Osteoblast (primary cell): ENCODE measurements around the gene HAUS2. TPM values are rescaled to one million over a fixed set of nuclear protein-coding genes. Genes with fewer than 3 reads are reported as not detected.

Source experiments
- DNase-seq: peaks from one replicate; pipeline ENCODE4 v3.0.0; 2011; ENCODE audit warnings: low spot score, mixed read lengths; ENCODE audit not compliant: insufficient read length; ENCODE audit errors: missing footprints
- H2AFZ ChIP-seq: 2 replicates; pipeline ENCODE4 v1.6.0; 2011; ENCODE audit warnings: mild to moderate bottlenecking, low read length
- H3K27ac ChIP-seq: 2 replicates; pipeline ENCODE4 v1.5.1; 2011; ENCODE audit warnings: mild to moderate bottlenecking, low read depth, low read length, moderate library complexity
- H3K27me3 ChIP-seq: 2 replicates; pipeline ENCODE4 v1.6.0; 2012; ENCODE audit warnings: mild to moderate bottlenecking, control low read depth, inconsistent platforms, low read length, moderate library complexity; ENCODE audit not compliant: insufficient read depth
- H3K36me3 ChIP-seq: 2 replicates; pipeline ENCODE4 v1.5.1; 2011; ENCODE audit warnings: mild to moderate bottlenecking, low read length, control low read depth, moderate library complexity; ENCODE audit not compliant: insufficient read depth
- H3K4me1 ChIP-seq: 2 replicates; pipeline ENCODE4 v1.5.1; 2011; ENCODE audit warnings: mild to moderate bottlenecking, low read length, control low read depth, moderate library complexity; ENCODE audit not compliant: insufficient read depth
- H3K4me2 ChIP-seq: 2 replicates; pipeline ENCODE4 v1.6.0; 2011; ENCODE audit warnings: mild to moderate bottlenecking, low read length; ENCODE audit not compliant: insufficient read depth
- H3K4me3 ChIP-seq: fragments of 200-600 bp; sonication (generic); 3 replicates; pipeline ENCODE4 v1.5.1; 2012; ENCODE audit warnings: mild to moderate bottlenecking, low read length, inconsistent platforms; ENCODE audit not compliant: insufficient read depth
- H3K79me2 ChIP-seq: 2 replicates; pipeline ENCODE4 v1.6.0; 2012; ENCODE audit warnings: mild to moderate bottlenecking, low read length, control low read depth, inconsistent platforms; ENCODE audit not compliant: insufficient read depth
- H3K9me3 ChIP-seq: 2 replicates; pipeline ENCODE4 v1.5.1; 2011; ENCODE audit warnings: low read depth, low read length, control low read depth
- H4K20me1 ChIP-seq: 2 replicates; pipeline ENCODE4 v1.6.0; 2012; ENCODE audit warnings: mild to moderate bottlenecking, low read length, control low read depth; ENCODE audit not compliant: insufficient read depth
- CTCF ChIP-seq: IDR thresholded peaks from 2 replicates; pipeline ENCODE4 v1.5.1; 2011; ENCODE audit warnings: mild to moderate bottlenecking, low read depth, low read length, moderate library complexity; ENCODE audit errors: extremely low read depth
- total RNA-seq: library from RNA; depleted of rRNA; stranded (reverse); fragments of >200 nt; gene quantifications from 2 replicates; pipeline ENCODE4 v1.2.3, GENCODE V29; 2012

The HAUS2 gene
- total RNA-seq, 1 donor, result 18.5 TPM

DNA sequence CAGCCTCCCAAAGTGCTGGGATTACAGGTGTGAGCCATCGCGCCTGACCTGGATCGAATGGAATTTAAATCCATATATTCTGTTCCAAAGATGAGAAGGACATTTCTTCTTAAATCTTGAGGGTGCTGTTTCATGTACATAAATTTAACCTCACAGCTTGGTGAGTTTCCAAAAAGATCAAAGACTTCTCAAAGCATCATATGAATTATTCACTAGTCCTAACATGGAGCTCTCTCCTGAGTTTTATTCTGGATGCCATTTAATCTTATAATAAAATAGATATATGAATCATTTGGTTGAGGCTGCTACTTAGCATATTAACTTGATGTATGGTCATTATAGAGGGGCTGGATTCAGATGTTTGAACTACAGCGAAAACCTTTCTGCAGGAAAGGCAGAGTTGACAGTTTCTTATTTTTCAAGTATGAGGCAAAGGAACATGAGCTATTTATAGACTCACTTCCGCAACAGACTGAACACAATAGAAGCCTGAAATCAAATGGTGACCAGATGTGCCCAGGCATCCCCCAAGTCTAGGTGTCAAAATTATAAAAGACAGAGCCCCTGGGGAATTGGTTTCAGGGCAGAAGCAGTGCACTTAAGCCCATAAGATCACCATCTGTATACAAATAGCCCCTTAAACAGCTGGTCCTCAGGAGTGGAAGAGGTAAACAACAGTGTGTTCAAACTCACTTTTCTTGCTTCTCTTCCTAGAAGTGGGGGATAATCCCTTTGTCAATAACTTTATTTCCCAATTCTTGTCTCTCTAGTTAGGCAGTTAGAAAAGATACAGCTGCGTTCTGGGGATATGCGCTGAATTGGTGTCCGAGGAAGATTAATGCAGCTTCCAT, 56.5 kb downstream of the HAUS2 start:
- no peaks in the 10 kb centered on the region for H3K4me1 ChIP-seq
- H3K4me3 ChIP-seq, result no peak overlapping the region
- no peak overlapping the region for H3K4me2 ChIP-seq
- no peaks in the 10 kb centered on the region for H3K27me3 ChIP-seq
- no peaks in the 10 kb centered on the region for H4K20me1 ChIP-seq
- no peak for TF ChIP-seq CTCF
- H2AFZ ChIP-seq, result peak overlapping the region; percentile 32
- H3K27ac ChIP-seq, result no peak overlapping the region
- H3K9me3 ChIP-seq, result no peaks in the 10 kb centered on the region
- H3K79me2 ChIP-seq, result no peaks in the 10 kb centered on the region
- no peak for DNase-seq
- H3K36me3 ChIP-seq, result no peaks in the 10 kb centered on the region

DNA sequence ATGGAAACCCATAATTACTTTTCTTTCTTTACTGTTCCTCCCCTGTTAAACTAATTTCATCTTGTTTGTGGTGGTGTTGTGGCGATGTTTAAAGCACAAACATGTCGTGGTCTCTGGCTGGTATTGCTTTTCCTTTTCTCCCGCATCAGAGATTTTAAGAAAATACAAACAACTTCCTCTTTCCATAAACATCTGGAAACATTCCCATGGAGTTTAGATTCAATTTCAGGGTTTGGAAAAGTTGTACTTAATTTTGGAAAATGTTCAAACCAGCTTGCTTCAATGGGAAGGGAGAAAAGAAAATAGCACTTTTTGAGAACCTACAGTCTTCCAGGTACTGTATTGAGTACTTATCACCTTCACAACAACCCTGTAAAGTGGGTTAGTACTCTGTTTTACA, 57.2 kb downstream of the HAUS2 start:
- Histone ChIP-seq H3K9me3 (no peaks in the 10 kb centered on the region), H2AFZ (peak overlapping the region; percentile 32), H3K36me3 (no peaks in the 10 kb centered on the region), H3K27me3 (no peaks in the 10 kb centered on the region), H3K79me2 (no peaks in the 10 kb centered on the region), H3K27ac (no peak overlapping the region), H3K4me2 (no peak overlapping the region), H3K4me1 (no peaks in the 10 kb centered on the region), H4K20me1 (no peaks in the 10 kb centered on the region), H3K4me3 (no peak overlapping the region)
- no peak for DNase-seq
- TF ChIP-seq CTCF, result no peak

DNA sequence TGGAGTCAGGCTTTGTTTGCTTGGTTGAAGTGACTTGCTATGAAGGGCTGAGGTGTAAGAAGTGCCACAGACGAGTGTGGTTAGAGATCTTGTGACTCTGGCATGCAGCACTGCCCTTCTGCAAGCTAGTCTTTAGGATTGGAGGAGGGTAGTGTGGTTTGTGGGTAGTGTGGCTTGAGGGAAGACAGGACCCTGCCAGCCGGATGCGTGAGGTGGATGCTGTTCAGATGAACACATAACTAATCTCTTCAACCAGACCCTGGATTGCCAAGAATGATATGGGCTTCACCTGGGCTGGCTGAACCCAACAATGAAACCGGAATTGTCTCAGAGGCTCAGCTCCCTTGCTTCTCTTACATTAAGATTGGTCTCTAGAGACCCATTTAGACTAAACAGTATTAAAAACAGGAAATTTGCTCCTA, 59.5 kb downstream of the HAUS2 start:
- Histone ChIP-seq H3K36me3 (no peaks in the 10 kb centered on the region), H3K4me2 (no peak overlapping the region), H3K9me3 (no peaks in the 10 kb centered on the region), H3K4me1 (no peaks in the 10 kb centered on the region), H3K27me3 (no peaks in the 10 kb centered on the region), H3K27ac (no peak overlapping the region), H2AFZ (no peak overlapping the region), H3K4me3 (no peak overlapping the region), H4K20me1 (no peaks in the 10 kb centered on the region), H3K79me2 (no peaks in the 10 kb centered on the region)
- DNase-seq, result peak; percentile 66
- no peak for TF ChIP-seq CTCF

GRCh38 chr15:42608752-42609488, 60.3 kb downstream of the HAUS2 start:
- Histone ChIP-seq H2AFZ (no peak overlapping the region), H3K79me2 (no peaks in the 10 kb centered on the region), H3K27me3 (no peaks in the 10 kb centered on the region), H3K27ac (no peak overlapping the region), H3K4me2 (no peak overlapping the region), H3K36me3 (no peaks in the 10 kb centered on the region), H4K20me1 (no peaks in the 10 kb centered on the region), H3K4me1 (no peaks in the 10 kb centered on the region), H3K9me3 (no peaks in the 10 kb centered on the region), H3K4me3 (no peak overlapping the region)
- TF ChIP-seq CTCF, result no peak
- no peak for DNase-seq
